Astrocyte of the cerebellum (primary cell): ENCODE results near the gene TBC1D17.

Source experiments
- DNase-seq: peaks from one replicate; pipeline ENCODE4 v3.0.0-alpha.2; 2011; ENCODE audit warnings: low read depth
- H3K4me3 ChIP-seq: 2 replicates; pipeline ENCODE4 v1.5.1; 2011; ENCODE audit warnings: mild to moderate bottlenecking, low read depth, low read length, moderate library complexity
- in situ Hi-C: cut with HindIII; loops from 2 replicates; pipeline ENCODE4 v1.10.0; 2017; ENCODE audit warnings: low sequenced_read_pairs
- TF ChIP-seq, protein P1 (sequence below): IDR thresholded peaks from 2 replicates; pipeline ENCODE4 v1.5.1; 2012; ENCODE audit warnings: low read length, low read depth, moderate library complexity, mild to moderate bottlenecking; ENCODE audit errors: missing control alignments

The TBC1D17 gene

DNA sequence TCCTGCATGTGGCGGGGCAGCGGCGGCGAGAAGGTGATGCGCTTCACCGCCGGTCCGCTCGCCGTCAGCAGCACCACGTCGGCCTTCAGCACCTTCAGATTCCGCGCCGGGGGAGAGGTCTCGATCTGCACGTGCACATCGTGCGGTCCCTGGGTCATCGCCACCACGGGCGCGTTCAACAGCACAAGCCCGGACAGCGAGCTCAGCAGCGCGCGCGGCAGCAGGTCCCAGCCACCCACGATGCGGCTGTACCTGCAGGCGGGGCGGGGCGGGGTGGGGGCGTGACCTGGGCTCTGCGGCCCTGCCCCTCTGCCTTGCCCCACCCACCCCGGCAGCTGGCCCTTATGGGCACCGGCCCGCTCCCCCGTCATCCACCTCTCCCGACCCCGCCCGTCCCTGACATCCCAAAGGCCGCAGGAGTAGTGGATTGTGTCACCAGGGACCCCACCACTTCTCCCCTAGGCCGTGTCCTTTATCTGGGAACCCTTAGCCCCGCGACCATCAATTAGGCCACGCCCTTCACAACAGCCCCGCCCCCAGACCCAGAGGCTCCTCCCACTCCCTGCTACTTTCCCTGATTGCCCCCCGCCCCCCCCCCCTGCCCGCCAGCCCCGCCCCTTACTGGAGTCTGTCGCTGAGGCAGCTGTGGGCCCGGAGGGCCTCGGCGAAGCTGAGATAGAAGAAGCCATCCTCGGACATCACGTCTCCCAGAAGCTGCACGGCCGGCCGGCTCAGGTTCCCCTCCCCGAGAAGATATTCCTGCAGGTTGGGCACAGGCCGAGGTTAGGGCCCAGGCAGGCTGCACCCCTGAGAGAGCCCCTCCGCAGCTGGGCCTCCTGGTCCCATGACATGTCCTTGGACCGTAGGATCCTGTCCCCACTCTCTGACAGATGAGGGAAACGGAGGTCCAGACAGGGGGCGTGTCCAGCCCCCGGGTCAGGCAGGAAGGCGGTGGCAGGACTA is 13.1 kb downstream of the TBC1D17 start:
- in situ Hi-C loops, result no loop called here
- H3K4me3 ChIP-seq, result no peak overlapping the region
- TF ChIP-seq, protein P1, sequence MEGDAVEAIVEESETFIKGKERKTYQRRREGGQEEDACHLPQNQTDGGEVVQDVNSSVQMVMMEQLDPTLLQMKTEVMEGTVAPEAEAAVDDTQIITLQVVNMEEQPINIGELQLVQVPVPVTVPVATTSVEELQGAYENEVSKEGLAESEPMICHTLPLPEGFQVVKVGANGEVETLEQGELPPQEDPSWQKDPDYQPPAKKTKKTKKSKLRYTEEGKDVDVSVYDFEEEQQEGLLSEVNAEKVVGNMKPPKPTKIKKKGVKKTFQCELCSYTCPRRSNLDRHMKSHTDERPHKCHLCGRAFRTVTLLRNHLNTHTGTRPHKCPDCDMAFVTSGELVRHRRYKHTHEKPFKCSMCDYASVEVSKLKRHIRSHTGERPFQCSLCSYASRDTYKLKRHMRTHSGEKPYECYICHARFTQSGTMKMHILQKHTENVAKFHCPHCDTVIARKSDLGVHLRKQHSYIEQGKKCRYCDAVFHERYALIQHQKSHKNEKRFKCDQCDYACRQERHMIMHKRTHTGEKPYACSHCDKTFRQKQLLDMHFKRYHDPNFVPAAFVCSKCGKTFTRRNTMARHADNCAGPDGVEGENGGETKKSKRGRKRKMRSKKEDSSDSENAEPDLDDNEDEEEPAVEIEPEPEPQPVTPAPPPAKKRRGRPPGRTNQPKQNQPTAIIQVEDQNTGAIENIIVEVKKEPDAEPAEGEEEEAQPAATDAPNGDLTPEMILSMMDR, result no peak
- no peak for DNase-seq

DNA sequence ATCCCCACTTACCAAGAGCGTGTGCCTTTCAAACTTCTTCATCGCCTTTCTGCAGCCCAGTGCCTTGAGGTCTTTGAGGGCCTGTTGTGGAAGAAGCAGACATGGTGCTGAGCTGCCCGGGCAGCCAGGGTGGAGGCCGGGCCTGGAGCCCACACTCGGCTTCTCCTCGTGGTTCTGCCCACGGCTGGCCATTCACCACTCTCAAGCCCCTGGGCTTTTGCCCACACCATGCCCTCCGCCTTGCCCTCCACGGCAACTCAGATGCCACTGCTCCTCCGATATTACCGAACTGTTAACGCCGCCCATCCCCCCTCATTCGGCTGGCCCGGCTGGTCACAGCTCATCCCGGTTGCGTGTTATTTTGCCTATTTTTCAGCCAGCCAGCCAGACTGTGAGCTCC is 13.9 kb downstream of the TBC1D17 start:
- no peak overlapping the region for H3K4me3 ChIP-seq
- no peak for DNase-seq
- TF ChIP-seq, protein P1, result no peak
- in situ Hi-C loops, result no loop called here

DNA sequence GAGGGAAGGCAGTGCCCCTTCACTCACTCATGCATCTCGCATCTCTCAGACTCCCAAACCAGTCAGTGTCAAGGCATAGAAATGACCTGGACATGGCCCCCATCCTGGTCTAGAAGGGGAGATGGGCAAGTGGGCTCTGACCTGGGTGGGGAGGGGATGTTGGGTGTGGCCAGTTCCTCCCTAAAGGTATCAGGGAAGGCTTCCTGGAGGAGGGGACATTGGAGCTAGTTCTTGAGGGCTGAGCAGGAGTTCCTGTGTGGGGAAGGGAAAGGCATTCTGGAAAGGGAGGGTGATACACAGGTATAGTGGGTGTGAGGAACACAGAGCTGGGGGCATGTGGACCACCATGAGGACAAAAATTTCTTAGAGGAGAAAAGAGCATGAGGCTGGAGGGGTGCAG is 15.2 kb downstream of the TBC1D17 start:
- TF ChIP-seq, protein P1, result no peak
- DNase-seq, result no peak
- in situ Hi-C loops, result no loop called here
- H3K4me3 ChIP-seq, result no peak overlapping the region

DNA sequence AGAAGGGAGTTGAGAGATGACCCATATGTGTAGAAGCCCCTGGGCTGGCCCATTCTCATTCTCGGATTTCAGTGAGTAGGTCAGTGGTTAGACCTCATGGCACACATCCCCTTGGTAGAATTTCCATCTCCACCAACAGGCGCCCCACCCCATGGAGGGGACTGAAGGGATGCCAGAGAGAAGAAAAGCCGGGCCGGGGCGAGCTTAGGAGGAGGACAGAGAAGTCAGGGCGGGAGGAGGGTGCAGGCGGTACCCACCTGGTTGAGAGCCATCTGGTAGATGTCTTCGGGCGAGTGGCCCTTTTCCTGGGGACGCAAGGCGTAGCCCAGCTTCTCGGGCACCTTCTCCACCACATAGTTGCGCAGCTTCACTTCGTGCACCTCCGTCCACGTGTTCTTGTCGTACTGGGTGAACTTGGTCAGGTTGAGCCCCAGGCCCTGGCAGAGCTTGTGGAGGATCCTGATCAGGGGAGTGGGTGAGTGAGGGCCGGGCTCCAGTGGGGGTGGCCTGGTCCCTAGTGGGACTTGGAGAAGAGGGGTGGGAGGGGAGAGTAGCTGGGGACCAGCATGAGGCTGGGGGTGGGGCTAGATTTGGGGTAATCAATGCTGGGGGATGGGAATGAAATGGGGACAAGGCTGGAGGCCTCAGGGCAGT is 16.6 kb downstream of the TBC1D17 start:
- DNase-seq, result no peak
- TF ChIP-seq, protein P1, result no peak
- no peak overlapping the region for H3K4me3 ChIP-seq
- in situ Hi-C loops, result no loop called here

DNA sequence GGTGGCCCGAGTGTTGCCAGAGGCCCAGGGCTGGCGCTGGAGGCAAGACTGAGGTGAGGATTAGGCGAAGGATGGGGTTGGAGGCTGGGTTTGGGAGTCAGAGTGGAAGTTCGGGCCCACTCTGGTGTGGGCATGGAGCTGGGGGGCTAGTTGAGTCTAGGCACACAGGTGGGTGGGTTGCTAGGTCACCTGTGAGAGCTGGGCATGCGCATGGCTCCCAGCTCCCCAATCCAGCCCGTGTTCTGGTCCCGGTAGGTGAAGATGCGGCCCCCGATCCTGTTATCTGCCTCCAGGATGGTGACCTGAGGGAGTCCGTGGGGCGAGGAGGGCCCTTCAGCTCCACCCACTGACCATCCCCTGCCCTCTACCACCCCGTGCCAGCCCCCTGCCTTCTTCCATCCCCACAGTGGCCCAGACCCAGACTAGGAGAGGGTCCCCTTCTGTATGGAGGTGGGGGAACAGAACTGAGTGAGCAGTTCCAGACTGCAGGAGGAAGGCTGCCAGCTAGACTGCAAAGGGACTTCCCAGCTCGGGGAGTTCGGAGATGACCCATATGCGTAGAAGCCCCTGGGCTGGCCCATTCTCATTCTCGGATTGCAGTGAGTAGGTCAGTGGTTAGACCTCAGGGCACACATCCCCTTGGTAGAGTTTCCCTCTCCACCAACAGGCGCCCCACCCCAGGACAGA is 17.5 kb downstream of the TBC1D17 start:
- TF ChIP-seq, protein P1, result no peak
- no peak for DNase-seq
- no peak overlapping the region for H3K4me3 ChIP-seq
- in situ Hi-C loops, result no loop called here

DNA sequence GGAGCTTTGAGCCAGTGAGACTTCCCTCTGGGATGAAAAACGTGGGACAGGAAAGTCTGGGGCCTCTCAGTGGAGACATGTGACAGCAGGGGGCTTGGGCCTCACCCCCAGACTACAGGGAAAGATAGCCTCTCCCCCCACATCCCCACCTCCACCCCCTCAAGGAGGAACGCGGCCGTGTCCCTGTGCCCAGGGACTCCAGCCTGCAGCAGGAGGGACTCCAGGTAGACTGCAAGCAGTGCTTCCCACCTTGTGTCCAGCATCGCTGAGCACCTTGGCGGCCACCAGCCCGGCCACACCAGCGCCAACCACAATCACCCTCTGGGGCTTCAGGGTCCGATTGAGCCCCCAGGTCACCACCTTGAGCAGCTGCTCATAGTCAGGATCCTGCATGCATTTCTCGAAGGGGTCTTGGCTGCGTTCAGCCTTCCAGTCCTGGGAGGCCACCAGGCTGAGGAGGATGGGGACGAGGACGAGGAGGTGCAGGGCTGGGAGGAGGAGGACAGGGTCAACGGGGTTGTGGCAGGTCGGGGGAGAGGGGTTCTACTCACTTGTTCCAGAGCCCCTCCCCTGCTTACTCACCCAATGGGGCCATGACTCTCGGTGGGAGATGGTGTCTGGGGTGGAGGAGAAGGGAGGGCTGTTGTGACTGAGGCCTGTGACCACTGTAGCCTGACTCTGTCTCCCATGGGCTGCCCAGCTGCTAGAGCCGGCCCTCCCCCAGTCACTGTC is 18.2 kb downstream of the TBC1D17 start:
- no peak for DNase-seq
- in situ Hi-C loops, result no loop called here
- H3K4me3 ChIP-seq, result no peak overlapping the region
- TF ChIP-seq, protein P1, result no peak
